Measurements from ENCODE around the gene PLB1. TPM values are rescaled to one million over a fixed set of nuclear protein-coding genes. Genes with fewer than 3 reads are reported as not detected.

PLB1 gene
- total RNA-seq, 1 donor from 2014 or later, result 2.2 TPM

- no peak for DNase-seq (ENCODE audit: low spot score in 2 of 2, unreplicated experiment in 2 of 2)
- Mint-ChIP-seq H3K36me3 (no peaks in the 10 kb centered on the region), H3K9me3 (no peaks in the 10 kb centered on the region), H3K27me3 (ENCODE audit: low read depth) (no peaks in the 10 kb centered on the region), H3K4me1 (peaks cover 34% of the 10 kb centered on the region), H3K27ac (no peak overlapping the region), H3K4me3 (no peak overlapping the region)
- no peak for TF ChIP-seq CTCF (IDR thresholded peaks at IDR 0.05; ENCODE audit: unreplicated experiment)
Measured at GRCh38 chr2:28617502-28618184, 121.8 kb downstream of the PLB1 start.

GRCh38 chr2:28618221-28619141 lies 122.6 kb downstream of the PLB1 start:
- Mint-ChIP-seq H3K4me1 (peaks cover 34% of the 10 kb centered on the region), H3K9me3 (no peaks in the 10 kb centered on the region), H3K27me3 (ENCODE audit: low read depth) (no peaks in the 10 kb centered on the region), H3K4me3 (no peak overlapping the region), H3K27ac (peak overlapping the region; percentile 23), H3K36me3 (no peaks in the 10 kb centered on the region)
- TF ChIP-seq CTCF (IDR thresholded peaks at IDR 0.05; ENCODE audit: unreplicated experiment), result no peak
- no peak for DNase-seq (ENCODE audit: low spot score in 2 of 2, unreplicated experiment in 2 of 2)

- Mint-ChIP-seq H3K4me1 (peaks cover 37% of the 10 kb centered on the region), H3K4me3 (no peak overlapping the region), H3K36me3 (no peaks in the 10 kb centered on the region), H3K27me3 (ENCODE audit: low read depth) (no peaks in the 10 kb centered on the region), H3K9me3 (no peaks in the 10 kb centered on the region), H3K27ac (peak overlapping the region; percentile 69)
- DNase-seq (ENCODE audit: low spot score in 2 of 2, unreplicated experiment in 2 of 2), result no peak
- no peak for TF ChIP-seq CTCF (IDR thresholded peaks at IDR 0.05; ENCODE audit: unreplicated experiment)
Measured at GRCh38 chr2:28619213-28620196, 123.6 kb downstream of the PLB1 start.

GRCh38 chr2:28620291-28620793 lies 124.5 kb downstream of the PLB1 start:
- Mint-ChIP-seq H3K27ac (no peak overlapping the region), H3K36me3 (no peaks in the 10 kb centered on the region), H3K27me3 (ENCODE audit: low read depth) (no peaks in the 10 kb centered on the region), H3K4me3 (no peak overlapping the region), H3K4me1 (peaks cover 45% of the 10 kb centered on the region), H3K9me3 (no peaks in the 10 kb centered on the region)
- TF ChIP-seq CTCF (IDR thresholded peaks at IDR 0.05; ENCODE audit: unreplicated experiment), result no peak
- no peak for DNase-seq (ENCODE audit: low spot score in 2 of 2, unreplicated experiment in 2 of 2)

GRCh38 chr2:28620801-28621171 lies 124.9 kb downstream of the PLB1 start:
- Mint-ChIP-seq H3K4me1 (peaks cover 48% of the 10 kb centered on the region), H3K27me3 (ENCODE audit: low read depth) (no peaks in the 10 kb centered on the region), H3K4me3 (no peak overlapping the region), H3K9me3 (no peaks in the 10 kb centered on the region), H3K27ac (peak overlapping the region; percentile 88), H3K36me3 (no peaks in the 10 kb centered on the region)
- DNase-seq (ENCODE audit: low spot score in 2 of 2, unreplicated experiment in 2 of 2), result no peak
- TF ChIP-seq CTCF (IDR thresholded peaks at IDR 0.05; ENCODE audit: unreplicated experiment), result no peak

All from mesothelial cell of epicardium (in vitro differentiated cells).